ENCODE data around the gene DDX1.
"Not testable (repeated sequence)": the region's sequence is repeated elsewhere in the genome, so short reads cannot be mapped to it uniquely, and the experiment has no call there.

DDX1 gene

DNA sequence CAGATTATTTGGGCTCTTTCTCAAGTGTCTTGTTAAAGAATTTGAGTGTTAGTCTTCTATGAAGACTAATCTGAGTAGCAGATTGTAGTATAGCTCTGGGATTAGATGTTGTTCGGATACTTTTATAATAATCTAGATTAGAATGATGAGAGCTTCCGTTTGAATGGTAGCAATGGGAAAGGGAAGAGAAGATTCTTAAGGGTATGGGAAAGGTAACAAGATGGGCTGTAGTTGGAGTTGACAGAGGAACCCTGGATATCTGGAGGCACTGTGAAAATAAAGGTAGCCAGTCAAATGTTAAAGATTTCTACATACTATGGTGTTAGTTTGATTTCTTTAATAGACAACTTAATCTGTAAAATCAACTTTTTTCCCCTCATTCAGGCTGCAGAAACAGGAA is 4.7 kb downstream of the DDX1 start:
- DNase-seq, result no peak

DNA sequence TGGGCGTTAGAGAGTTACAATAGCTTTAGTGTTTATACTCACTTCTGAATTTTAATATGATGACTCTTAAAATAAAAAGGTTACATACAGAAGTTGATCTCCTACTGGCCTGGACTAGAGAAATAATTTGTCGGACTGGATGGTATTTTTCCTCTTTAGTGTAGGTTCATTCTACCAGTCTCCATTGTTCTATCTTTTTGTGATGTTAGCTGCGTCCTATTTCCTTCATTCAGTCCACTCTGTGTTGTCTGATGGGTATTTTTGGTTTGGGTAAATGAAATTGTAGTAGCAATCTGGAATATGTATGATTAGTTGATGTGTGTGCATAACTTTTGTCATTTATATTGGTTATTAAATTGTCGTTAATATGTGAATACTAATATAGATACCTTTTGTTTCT is 5.3 kb downstream of the DDX1 start:
- DNase-seq, result no peak

DNA sequence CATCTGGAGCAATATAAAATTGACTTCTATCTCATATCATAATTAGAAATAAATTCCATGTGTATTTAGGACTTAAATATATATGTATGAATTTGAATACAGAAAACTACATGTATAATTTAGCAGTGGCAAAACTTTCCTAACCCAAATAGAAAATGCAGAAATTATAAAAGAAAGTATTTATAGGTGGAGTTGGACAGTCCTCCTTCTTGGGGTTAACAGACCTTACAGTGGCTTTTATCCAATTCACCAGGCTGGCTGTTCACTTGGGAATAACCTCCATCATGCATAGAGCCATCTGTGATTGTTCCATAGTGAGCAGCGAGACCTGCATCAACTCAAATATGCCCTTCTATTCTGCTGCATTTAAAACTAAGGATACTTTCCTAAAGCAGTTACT is 8.3 kb downstream of the DDX1 start:
- DNase-seq, result no peak

DNA sequence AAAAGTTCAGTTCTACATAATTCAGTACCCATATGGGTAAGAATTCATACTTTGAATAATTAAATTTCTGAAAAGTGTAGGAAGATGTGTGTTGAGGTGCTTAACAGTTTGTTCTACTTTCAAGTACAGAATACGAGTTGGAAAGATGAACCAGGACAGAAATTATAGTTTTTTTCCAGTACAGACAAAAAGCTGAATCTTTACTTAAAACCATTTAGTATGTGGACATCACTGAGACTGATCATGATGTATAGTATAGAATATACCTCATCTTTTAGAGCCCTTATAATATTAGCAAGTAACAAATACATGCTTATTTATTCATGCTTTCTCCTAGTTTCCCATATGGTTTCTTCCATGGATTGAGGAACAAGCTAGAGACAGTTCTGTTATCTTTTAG is 10.0 kb downstream of the DDX1 start:
- DNase-seq, result no peak

DNA sequence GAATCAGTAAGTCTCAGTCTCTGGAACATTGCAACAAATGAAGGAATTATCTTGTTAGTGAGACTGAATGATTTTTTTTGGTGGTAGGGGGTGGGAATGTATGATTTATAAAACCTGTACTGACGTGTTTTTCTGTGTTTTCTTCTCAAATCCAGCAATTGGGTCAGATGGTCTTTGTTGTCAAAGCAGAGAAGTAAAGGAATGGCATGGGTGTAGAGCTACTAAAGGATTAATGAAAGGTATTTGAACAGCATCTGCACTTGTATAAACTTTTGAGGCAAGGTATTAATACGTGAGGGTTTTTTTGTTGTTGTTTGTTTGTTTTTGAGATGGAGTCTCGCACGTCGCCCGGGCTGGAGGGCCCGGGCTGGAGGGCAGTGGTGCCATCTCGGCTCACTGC is 10.7 kb downstream of the DDX1 start:
- DNase-seq, result no peak

DNA sequence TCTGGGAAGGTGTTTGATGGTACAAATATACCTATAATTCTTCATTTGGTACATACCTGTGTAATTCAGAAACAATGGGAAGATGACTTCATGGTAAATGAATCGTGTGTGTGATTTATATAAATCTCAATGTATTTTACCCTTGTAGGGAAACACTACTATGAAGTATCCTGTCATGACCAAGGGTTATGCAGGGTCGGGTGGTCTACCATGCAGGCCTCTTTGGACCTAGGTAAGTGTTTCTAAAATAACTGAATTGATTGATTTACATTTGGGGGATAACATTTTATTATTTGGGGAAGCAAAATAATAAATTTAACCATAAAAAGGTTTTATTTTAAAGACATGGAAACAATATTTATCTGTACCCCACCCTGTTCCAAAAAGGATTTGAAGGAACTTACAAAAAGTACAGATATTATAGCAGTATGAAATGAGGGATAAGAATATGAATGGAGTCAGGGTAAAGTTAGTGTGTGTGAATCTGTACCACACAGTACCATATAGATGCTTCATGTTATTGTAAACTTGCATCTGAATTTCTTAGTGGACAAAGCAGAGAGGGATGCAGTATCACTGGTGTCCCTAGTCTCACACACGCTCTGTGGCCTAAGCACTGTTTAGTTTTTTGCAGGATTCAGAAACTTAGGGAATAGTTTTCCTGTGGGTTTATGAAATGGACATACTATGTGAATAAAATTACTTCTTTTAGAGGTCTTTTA is 11.5 kb downstream of the DDX1 start:
- DNase-seq, result no peak

DNA sequence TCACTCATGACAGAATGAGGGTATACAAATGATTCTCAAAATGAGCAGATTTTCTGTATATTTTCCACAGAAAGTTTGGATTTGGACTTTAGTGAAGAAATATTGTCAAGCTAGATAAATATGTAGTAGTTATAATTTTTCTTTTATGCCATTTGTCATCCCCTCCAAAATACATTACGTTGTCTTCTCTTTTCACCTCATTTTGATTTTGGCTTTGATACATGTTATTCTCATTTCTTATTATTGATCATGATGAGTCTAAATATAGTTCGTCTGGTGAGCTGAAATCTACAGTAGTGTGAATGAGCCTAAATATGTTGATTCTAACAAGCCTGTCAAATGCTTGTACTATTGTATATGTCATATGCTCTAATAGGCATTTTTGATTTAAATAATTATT is 12.3 kb downstream of the DDX1 start:
- DNase-seq, result no peak

DNA sequence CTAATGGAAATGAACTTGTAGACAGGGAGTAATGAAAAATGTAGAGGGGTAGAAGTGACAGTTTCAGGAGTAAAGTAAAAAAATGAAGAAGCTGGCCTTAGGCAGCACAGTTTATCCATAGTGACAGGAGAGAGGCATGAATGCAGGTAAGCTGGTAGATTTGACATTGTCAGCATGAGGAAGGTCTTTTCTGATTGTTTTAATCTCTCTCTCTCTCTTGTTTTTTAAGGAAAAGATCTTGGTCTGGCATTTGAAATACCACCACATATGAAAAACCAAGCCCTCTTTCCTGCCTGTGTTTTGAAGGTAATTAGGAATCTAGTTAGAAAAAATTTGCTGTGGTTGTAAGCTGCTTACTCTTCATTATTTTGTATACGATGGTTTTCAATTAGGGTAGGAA is 14.1 kb downstream of the DDX1 start:
- no peak for DNase-seq

DNA sequence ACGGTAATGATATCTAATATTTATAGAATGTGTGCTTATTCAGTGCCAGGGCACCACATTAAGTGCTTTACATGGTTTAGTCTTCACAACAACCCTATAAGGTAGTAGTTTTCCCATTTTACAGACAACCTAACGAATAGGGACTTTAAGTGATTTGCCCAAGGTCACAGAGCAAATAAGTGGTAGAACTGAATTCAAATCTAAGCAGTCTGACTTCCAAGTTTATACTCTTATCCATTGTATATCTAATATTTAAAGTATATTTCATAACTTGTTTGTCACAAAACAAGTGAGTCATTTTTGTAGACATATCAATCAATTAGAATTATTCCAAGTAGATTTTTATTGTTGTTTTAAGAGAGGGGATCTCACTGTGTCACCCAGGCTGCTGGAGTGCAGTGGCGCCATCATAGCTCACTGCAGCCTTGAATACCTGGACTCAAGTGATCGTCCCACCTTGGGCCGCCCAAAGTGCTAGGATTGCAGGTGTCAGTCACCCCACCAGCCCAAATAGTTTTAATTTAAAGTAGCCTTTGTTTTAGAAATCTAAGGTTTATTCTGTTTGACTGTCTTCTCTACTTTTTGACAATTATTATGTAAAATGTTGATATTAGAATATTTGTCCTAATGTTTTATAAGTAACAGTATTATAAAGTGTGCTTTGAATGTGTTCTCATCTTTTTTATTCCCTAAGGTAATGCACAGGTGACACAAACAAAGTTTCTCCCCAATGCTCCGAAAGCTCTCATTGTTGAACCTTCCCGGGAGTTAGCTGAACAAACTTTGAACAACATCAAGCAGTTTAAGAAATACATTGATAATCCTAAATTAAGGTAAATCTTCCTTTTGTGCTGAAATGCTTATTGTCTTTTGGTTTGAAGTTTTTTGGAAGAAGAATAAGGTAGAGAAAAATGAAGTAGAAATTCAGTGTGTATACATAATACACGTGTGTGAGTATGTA is 15.1 kb downstream of the DDX1 start:
- no peak for DNase-seq

DNA sequence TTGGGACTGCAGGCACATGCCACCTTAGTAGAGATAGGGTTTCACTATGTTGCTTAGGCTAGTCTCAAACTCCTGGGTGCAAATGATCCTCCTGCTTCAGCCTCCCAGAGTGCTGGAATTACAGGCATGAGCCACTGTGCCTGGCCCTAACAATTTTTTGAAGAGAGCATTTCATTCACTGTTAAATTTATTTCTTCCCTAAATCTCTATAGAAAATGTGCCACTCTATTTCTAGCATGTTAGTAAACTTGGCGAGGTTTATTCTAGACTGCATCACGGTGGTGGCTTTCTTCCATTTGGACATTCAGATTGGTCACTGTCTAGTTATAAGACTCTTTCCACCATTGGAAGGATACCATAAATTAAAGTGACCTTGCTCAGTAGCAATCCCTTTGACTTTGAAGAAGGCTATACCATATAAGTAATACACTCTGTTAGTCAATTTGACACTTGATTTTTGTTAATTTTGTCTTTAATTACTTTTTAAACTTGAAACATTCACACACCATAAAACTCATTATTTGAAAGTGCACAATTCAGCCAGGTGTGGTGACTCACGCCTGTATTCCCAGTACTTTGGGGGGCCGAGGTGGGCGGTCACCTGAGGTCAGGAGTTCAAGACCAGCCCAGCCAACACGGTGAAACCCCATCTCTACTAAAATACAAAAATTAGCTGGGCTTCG is 16.2 kb downstream of the DDX1 start:
- no peak for DNase-seq

DNA sequence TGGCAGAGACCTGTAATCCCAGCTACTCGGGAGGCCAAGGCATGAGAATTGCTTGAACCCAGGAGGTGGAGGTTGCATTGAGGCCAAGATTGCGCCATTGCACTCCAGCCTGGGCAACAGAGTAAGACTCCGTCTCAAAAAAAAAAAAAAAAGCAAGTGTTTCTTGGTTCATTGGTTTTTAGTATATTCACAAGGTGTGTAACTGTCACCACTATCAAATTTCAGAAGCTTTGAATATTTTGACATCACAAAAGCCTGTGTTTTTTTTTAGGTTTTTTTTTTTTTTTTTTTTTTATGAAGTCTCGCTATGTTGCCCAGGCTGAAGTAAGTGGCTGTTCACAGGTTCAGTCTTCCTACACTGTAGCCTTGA is 16.7 kb downstream of the DDX1 start:
- no peak for DNase-seq

DNA sequence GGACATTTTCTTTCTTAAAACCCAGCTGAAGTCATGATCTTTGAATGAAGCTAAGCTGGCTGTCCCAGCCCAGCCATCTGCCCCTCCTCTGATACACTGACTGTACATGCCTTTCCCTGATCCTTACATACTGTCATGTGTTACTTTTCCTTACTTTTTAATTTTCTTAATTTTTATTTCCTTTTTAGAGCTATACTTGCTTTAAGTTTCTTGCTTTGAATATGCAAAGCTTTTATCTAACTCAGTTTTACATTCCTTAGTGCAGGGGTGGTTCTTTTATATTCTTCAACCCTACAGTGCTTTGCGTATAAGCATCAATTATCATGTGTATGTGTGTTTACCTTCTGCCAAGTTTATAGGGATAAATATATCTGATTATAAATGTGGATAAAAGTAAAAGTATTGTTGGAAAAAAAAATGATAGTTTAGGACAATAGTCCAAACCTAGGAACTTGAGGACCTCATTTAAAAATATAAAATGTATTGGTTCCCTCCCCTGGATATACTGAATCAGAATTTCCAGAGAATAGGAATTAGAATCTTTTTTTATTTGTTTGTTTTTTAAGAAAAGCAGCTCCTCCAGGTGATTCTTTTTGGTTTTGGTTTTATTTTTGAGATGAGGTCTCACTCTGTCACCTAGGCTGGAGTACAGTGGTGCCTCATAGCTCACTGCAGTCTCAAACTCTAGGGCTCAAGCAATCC is 17.8 kb downstream of the DDX1 start:
- no peak for DNase-seq

DNA sequence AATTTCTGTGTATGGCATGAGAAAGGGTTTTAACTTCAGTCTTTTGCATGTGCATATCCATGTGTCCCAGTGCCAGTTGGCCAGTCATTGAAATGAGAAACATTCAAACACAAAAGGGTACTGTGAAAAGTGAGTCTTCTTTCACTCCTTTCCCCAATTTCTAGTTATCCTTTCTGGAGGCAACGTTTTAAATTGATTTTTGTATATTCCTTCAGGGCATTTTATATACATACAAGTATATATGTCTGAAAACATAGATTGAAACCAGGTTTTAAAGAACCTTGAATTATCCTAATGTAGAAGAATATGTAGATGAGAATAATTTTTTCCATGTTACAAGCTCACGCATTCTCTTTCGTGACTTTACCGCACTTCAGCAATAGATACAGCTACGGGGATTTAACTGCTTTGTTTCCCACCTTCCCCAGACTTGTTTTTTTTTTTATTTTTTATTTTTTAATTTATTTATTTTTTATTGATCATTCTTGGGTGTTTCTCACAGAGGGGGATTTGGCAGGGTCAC is 18.8 kb downstream of the DDX1 start:
- DNase-seq, result no peak

DNA sequence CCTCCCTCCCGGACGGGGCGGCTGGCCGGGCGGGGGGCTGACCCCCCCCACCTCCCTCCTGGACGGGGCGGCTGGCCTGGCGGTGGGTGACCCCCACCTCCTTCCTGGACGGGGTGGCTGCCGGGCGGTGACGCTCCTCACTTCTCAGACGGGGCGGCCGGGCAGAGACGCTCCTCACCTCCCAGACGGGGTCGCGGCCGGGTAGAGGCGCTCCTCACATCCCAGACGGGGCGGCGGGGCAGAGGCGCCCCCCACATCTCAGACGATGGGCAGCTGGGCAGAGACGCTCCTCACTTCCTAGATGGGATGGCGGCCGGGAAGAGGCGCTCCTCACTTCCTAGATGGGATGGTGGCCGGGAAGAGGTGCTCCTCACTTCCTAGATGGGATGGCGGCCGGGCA is 20.4 kb downstream of the DDX1 start:
- DNase-seq, result not testable (repeated sequence)

DNA sequence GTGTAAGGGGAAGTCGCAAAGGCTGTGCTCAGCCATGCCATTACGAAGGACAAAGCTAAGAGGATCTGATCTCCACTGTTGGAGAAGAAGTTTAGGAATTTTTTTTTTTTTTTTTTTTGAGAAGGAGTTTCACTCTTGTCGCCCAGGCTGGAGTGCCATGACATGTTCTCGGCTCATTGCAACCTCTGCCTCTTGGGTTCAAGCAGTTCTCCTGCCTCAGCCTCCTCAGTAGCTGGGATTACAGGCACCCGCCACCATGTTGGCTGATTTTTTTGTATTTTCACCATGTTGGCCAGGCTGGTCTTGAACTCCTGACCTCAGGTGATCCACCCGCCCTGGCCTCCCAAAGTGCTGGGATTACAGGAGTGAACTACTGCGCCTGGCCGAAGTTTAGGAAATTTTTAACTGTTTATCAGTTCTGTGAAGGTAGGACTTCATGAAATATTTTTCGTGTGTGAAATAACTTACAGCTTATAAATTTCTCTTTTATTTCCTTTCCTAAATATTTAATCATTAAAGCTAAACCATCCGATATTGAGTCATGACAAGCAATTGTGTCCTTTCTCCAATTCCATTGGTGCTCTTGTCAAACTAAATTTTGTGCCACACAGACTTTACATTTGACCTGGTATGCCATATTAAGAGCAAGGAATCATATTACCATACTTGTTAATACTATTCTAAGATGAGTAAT is 22.2 kb downstream of the DDX1 start:
- no peak for DNase-seq

DNA sequence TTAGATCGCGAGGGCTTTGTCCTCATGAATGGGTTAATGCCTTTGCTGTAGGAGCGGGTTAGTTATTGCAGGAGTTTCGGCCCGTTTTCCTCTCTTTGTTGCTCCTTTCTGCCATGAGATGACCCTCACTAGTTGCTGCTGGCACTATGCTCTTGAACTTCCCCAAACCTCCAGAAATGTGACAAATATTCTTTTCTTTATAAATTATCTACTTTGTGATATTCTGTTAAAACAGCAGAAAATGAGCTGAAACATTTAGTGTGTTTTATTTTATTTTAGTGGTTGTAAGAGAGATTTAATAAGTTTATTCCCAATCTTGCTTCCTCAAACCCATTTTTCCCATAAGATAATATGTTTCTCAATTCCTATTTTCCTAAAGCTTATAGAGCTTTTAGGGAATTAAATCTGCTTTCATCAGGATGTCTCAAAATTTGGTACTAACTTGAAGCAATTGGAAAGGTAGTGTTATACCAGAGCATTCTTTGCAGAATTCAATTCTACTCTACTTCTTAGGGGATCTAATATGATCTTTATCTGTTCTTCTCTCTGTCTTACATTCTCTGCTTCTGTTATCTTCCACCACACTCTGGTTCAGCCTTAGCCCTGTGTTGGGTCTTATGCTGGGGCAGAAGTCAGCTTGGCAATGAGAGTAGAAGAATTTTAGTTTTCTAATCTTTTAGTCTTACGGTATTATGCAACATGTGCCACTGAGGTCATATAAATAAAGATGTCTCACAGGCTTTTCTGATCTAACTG is 23.1 kb downstream of the DDX1 start:
- DNase-seq, result no peak

DNA sequence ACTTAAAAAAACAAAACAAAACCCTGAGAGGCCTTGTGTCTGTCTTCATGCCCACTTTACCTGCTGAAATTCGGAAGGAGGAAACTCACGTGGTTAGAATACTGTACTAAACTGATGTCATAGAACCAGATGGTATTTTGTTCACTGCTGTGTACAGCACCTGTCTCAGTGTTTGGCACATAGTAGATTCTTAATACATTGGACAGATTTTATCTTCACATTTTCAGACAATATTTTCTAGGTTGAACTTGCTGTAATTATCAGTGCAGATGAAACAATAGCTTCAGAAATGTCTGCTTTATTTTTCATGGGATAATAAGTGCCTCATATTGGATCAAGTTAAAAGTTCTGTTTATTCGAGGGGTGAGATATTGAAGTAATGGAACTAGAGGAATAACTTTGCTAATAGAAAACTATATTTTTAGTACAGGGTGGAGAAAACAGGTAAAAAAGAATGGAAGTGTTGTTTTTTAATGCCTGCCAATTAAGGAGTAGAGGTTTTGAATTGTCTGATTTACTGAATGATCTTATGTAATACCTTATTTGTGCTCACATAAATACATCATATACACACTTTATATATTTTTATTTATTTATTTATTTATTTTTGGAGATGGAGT is 23.7 kb downstream of the DDX1 start:
- no peak for DNase-seq

DNA sequence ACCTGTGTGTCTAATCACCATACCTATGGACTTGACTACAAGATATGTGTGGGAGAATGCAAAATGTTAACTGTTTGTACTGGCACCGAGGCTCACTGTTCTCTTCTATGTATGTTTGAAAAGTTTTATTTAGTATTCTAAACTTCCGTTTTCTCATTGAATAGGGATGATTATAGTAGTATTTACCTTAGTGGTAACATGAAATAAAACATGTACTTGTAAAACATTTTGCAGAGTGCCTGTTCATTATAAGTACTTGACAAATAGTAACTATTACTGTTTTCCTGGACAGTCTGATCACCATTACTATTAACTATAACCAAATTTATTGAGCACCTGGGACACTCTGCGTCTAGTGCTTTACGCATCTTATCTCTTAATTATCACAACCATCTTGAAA is 24.8 kb downstream of the DDX1 start:
- no peak for DNase-seq

DNA sequence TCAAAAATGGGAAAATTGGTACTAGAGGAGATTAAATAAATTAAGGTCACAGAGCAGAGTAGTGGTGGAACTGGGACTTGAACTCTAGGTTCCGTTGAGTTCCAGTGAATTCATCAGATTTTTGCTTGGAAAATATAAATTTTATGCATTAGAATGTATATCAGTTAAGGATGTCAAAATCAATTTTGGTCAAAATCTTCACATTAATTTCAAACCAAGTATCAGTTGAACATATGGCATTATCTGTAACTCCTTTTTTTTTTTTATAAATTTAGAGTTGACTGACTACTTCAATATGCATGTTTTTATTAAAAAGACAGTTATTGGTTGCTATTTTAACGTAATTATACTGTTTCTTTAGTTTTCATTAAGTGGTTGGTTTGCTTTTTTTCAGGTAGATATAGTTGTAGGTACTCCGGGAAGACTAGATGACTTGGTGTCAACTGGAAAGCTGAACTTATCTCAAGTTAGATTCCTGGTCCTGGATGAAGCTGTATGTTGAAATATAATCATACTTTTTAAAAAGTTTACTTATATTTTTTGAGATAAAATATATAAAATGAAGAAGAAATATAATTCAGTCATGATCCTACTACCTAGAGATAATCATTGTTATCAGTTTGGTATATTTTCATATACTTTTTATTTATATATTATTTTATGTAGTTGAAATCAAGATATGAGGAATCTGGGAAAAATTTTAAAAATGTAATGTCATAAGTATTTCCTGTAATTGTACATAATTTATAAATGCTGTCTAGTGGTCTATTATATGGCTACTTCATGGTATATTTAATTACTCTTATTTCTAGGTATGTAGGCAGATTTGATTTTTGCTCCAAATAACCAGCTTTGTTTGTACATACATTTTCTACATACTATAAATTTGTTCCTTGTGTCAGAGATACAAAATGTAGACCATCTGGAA is 25.4 kb downstream of the DDX1 start:
- no peak for DNase-seq

Data from fibroblast of skin of right biceps (primary cell).